WTC11 (cell line): ENCODE measurements around the gene PDE4B. TPM values are rescaled to one million over a fixed set of nuclear protein-coding genes. Genes with fewer than 3 reads are reported as not detected.

ENCODE experiments used
- ATAC-seq: fragments of 200-7000 bp; cut with Tn5 transposase; 2 replicates; pipeline ENCODE4 v1.10.0; 2021; ENCODE audit warnings: mild to moderate bottlenecking, moderate library complexity
- CTCF ChIA-PET: fragments of 300-600 bp; sonication (Branson Sonifier 250); formaldehyde crosslinking; loops from one replicate; lab custom pipeline; 2021; ENCODE audit warnings: antibody characterized with exemption; lab: Charles Lee
- POLR2A ChIA-PET: fragments of 350-600 bp; sonication (Branson Sonifier 250); formaldehyde crosslinking; loops from one replicate; lab custom pipeline; 2021; ENCODE audit warnings: antibody characterized with exemption; lab: Charles Lee
- DNase-seq: peaks from one replicate; pipeline ENCODE4 v3.0.0; 2021; ENCODE audit warnings: low spot score
- H3K27ac Mint-ChIP-seq: 2 replicates; pipeline ENCODE4 v1.8.0; 2021; ENCODE audit warnings: mixed read lengths
- H3K27me3 Mint-ChIP-seq: 2 replicates; pipeline ENCODE4 v1.8.0; 2021; ENCODE audit warnings: low read depth, mild to moderate bottlenecking, moderate library complexity, mixed read lengths
- H3K36me3 Mint-ChIP-seq: 2 replicates; pipeline ENCODE4 v1.8.0; 2021; ENCODE audit warnings: mixed read lengths
- H3K4me1 Mint-ChIP-seq: 2 replicates; pipeline ENCODE4 v1.8.0; 2022; ENCODE audit warnings: mixed read lengths
- H3K4me3 Mint-ChIP-seq: 2 replicates; pipeline ENCODE4 v1.8.0; 2021; ENCODE audit warnings: mild to moderate bottlenecking, moderate library complexity, mixed read lengths
- H3K9me3 Mint-ChIP-seq: 2 replicates; pipeline ENCODE4 v1.8.0; 2021; ENCODE audit warnings: mixed read lengths
- JAZF1 ChIP-seq: fragments of 250-450 bp; sonication (Bioruptor Pico); IDR thresholded peaks from 2 replicates; pipeline ENCODE4 v1.9.0; 2021; ENCODE audit warnings: moderate library complexity, mild to moderate bottlenecking, inconsistent platforms
- MXD4 ChIP-seq: fragments of 250-450 bp; sonication (Bioruptor Pico); IDR thresholded peaks from 2 replicates; pipeline ENCODE4 v1.8.0; 2021; ENCODE audit warnings: mild to moderate bottlenecking, moderate library complexity, borderline replicate concordance
- MYBL2 ChIP-seq: sonication (generic); formaldehyde crosslinking; IDR thresholded peaks from 2 replicates; pipeline ENCODE4 v1.8.1; 2023; ENCODE audit warnings: mild to moderate bottlenecking, moderate library complexity, missing genetic modification reagents
- NFATC4 ChIP-seq: fragments of 250-450 bp; sonication (Bioruptor Pico); IDR thresholded peaks from 2 replicates; pipeline ENCODE4 v1.9.0; 2021; ENCODE audit warnings: mild to moderate bottlenecking
- NFE2L1 ChIP-seq: sonication (generic); formaldehyde crosslinking; IDR thresholded peaks from 2 replicates; pipeline ENCODE4 v1.8.1; 2023; ENCODE audit warnings: missing genetic modification reagents
- OVOL2 ChIP-seq: fragments of 250-450 bp; sonication (Bioruptor Pico); IDR thresholded peaks from 2 replicates; pipeline ENCODE4 v1.9.0; 2021; ENCODE audit warnings: mild to moderate bottlenecking, borderline replicate concordance
- TCF7 ChIP-seq: sonication (generic); formaldehyde crosslinking; IDR thresholded peaks from 2 replicates; pipeline ENCODE4 v1.8.0; 2022; ENCODE audit warnings: mild to moderate bottlenecking, low read depth, missing genetic modification reagents, moderate library complexity
- TEAD4 ChIP-seq: sonication (generic); formaldehyde crosslinking; IDR thresholded peaks from 2 replicates; pipeline ENCODE4 v1.8.0; 2022; ENCODE audit warnings: mild to moderate bottlenecking, missing genetic modification reagents
- ZNF121 ChIP-seq: sonication (generic); formaldehyde crosslinking; IDR thresholded peaks from 2 replicates; pipeline ENCODE4 v1.8.0; 2023; ENCODE audit warnings: missing genetic modification reagents
- ZNF423 ChIP-seq: fragments of 250-450 bp; sonication (Bioruptor Pico); IDR thresholded peaks from 2 replicates; pipeline ENCODE4 v2.1.2; 2022; ENCODE audit warnings: mild to moderate bottlenecking, moderate library complexity
- total RNA-seq: library from RNA; stranded (reverse); gene quantifications from 3 replicates; pipeline ENCODE4 v1.2.3, GENCODE V29; 2021
- TF ChIP-seq, protein P1 (sequence below): sonication (generic); formaldehyde crosslinking; IDR thresholded peaks from 2 replicates; pipeline ENCODE4 v1.8.1; 2022; ENCODE audit warnings: mild to moderate bottlenecking, missing genetic modification reagents, moderate library complexity, borderline replicate concordance
- TF ChIP-seq, protein P2 (sequence below): sonication (generic); formaldehyde crosslinking; IDR thresholded peaks from 2 replicates; pipeline ENCODE4 v1.8.1; 2022; ENCODE audit warnings: low read depth, mild to moderate bottlenecking, moderate library complexity, missing genetic modification reagents, borderline replicate concordance
- TF ChIP-seq, protein P3 (sequence below): fragments of 250-450 bp; sonication (Bioruptor Pico); IDR thresholded peaks from 2 replicates; pipeline ENCODE4 v1.9.0; 2021; ENCODE audit warnings: mild to moderate bottlenecking
- TF ChIP-seq, protein P4 (sequence below): fragments of 250-450 bp; sonication (Bioruptor Pico); IDR thresholded peaks from 2 replicates; pipeline ENCODE4 v1.9.0; 2021; ENCODE audit warnings: mild to moderate bottlenecking
- TF ChIP-seq, protein P5 (sequence below): sonication (generic); formaldehyde crosslinking; IDR thresholded peaks from 2 replicates; pipeline ENCODE4 v1.8.1; 2023; ENCODE audit warnings: mild to moderate bottlenecking, moderate library complexity, missing genetic modification reagents
- TF ChIP-seq, protein P6 (sequence below): fragments of 250-450 bp; sonication (Bioruptor Pico); IDR thresholded peaks from 2 replicates; pipeline ENCODE4 v1.9.0; 2021; ENCODE audit warnings: mild to moderate bottlenecking, borderline replicate concordance

Gene PDE4B
- total RNA-seq, 1 experiment from 2014 or later: 8.0 TPM

DNA sequence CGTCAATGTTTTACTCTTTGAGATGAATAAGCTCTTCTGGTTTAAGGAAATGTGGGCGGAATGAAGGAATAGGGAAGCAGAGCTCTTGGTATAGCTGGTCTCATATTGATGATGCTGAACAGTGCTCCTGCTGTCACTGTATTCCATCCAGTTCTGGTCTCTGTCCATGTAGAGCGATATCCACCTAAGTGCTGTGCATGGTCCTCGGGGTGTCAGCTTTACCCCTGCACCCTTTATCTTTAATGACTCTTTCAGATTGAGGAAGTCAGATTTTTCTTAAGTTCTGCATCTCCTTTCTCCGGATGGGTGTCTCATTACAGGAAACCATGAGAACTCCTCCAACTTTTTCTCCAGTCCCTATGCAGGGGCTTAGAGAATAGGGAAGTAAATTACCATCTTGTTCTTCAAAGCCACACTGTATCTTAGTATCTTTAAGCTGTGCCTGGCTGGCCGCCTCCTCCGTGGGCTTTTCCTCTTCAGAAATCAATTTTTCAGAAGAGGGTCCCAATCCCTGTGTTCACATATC lies 52.9 kb downstream of the PDE4B start:
- no peak for DNase-seq
- no peak for ATAC-seq
- Mint-ChIP-seq H3K36me3 (no peaks in the 10 kb centered on the region), H3K27me3 (peaks cover 3% of the 10 kb centered on the region; the same call in 1 of the 2 replicates), H3K4me3 (no peak overlapping the region)
- CTCF ChIA-PET: no interaction called here
- TF ChIP-seq MYBL2 (no peak), ZNF121 (CRISPR knock-in tag) (no peak), MXD4 (CRISPR knock-in tag) (no peak)
- TF ChIP-seq, protein P1, sequence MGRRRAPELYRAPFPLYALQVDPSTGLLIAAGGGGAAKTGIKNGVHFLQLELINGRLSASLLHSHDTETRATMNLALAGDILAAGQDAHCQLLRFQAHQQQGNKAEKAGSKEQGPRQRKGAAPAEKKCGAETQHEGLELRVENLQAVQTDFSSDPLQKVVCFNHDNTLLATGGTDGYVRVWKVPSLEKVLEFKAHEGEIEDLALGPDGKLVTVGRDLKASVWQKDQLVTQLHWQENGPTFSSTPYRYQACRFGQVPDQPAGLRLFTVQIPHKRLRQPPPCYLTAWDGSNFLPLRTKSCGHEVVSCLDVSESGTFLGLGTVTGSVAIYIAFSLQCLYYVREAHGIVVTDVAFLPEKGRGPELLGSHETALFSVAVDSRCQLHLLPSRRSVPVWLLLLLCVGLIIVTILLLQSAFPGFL (CRISPR knock-in tag): no peak
- TF ChIP-seq, all 79 proteins: peak for 0
- POLR2A ChIA-PET: no interaction called here
- H3K27ac Mint-ChIP-seq: no peak overlapping the region
- peaks cover 9% of the 10 kb centered on the region for H3K9me3 Mint-ChIP-seq
- no peaks in the 10 kb centered on the region for H3K4me1 Mint-ChIP-seq

DNA sequence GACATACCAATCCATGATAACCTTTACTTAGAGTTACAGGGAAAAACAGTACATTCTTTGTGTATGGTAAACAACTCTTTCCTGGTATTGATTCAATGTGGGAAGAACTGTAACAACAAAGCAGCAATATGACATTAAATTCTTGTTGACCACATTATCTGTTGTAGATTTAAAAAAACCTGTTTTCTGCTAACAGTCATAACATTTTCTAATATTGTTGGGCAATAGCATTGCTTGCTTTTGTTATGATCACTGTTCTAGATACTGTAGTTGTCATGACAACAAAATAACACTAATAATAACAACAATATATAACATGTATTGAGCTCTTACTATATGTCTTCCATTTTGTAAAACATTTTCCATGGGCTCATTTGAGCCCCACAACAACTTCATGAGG lies 54.2 kb downstream of the PDE4B start:
- H3K27ac Mint-ChIP-seq: no peak overlapping the region
- H3K36me3 Mint-ChIP-seq: no peaks in the 10 kb centered on the region
- H3K4me3 Mint-ChIP-seq: no peak overlapping the region
- POLR2A ChIA-PET: no interaction called here
- ATAC-seq: no peak
- DNase-seq: no peak
- H3K9me3 Mint-ChIP-seq: peaks cover 9% of the 10 kb centered on the region
- CTCF ChIA-PET: no interaction called here
- H3K4me1 Mint-ChIP-seq: no peaks in the 10 kb centered on the region
- peaks cover 3% of the 10 kb centered on the region; the same call in 1 of the 2 replicates for H3K27me3 Mint-ChIP-seq
- no peak for TF ChIP-seq TCF7 (CRISPR knock-in tag)
- TF ChIP-seq, protein P2, sequence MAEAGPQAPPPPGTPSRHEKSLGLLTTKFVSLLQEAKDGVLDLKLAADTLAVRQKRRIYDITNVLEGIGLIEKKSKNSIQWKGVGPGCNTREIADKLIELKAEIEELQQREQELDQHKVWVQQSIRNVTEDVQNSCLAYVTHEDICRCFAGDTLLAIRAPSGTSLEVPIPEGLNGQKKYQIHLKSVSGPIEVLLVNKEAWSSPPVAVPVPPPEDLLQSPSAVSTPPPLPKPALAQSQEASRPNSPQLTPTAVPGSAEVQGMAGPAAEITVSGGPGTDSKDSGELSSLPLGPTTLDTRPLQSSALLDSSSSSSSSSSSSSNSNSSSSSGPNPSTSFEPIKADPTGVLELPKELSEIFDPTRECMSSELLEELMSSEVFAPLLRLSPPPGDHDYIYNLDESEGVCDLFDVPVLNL (CRISPR knock-in tag): no peak
- TF ChIP-seq, protein P3, sequence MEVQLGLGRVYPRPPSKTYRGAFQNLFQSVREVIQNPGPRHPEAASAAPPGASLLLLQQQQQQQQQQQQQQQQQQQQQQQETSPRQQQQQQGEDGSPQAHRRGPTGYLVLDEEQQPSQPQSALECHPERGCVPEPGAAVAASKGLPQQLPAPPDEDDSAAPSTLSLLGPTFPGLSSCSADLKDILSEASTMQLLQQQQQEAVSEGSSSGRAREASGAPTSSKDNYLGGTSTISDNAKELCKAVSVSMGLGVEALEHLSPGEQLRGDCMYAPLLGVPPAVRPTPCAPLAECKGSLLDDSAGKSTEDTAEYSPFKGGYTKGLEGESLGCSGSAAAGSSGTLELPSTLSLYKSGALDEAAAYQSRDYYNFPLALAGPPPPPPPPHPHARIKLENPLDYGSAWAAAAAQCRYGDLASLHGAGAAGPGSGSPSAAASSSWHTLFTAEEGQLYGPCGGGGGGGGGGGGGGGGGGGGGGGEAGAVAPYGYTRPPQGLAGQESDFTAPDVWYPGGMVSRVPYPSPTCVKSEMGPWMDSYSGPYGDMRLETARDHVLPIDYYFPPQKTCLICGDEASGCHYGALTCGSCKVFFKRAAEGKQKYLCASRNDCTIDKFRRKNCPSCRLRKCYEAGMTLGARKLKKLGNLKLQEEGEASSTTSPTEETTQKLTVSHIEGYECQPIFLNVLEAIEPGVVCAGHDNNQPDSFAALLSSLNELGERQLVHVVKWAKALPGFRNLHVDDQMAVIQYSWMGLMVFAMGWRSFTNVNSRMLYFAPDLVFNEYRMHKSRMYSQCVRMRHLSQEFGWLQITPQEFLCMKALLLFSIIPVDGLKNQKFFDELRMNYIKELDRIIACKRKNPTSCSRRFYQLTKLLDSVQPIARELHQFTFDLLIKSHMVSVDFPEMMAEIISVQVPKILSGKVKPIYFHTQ (CRISPR knock-in tag): no peak
- TF ChIP-seq NFATC4 (CRISPR knock-in tag): no peak
- TF ChIP-seq, protein P4, sequence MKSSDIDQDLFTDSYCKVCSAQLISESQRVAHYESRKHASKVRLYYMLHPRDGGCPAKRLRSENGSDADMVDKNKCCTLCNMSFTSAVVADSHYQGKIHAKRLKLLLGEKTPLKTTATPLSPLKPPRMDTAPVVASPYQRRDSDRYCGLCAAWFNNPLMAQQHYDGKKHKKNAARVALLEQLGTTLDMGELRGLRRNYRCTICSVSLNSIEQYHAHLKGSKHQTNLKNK (CRISPR knock-in tag): no peak
- no peak for TF ChIP-seq MYBL2
- no peak for TF ChIP-seq OVOL2 (CRISPR knock-in tag)
- TF ChIP-seq TEAD4 (CRISPR knock-in tag): no peak
- no peak for TF ChIP-seq NFE2L1 (CRISPR knock-in tag)
- TF ChIP-seq, protein P1 (CRISPR knock-in tag): no peak
- TF ChIP-seq, protein P5, sequence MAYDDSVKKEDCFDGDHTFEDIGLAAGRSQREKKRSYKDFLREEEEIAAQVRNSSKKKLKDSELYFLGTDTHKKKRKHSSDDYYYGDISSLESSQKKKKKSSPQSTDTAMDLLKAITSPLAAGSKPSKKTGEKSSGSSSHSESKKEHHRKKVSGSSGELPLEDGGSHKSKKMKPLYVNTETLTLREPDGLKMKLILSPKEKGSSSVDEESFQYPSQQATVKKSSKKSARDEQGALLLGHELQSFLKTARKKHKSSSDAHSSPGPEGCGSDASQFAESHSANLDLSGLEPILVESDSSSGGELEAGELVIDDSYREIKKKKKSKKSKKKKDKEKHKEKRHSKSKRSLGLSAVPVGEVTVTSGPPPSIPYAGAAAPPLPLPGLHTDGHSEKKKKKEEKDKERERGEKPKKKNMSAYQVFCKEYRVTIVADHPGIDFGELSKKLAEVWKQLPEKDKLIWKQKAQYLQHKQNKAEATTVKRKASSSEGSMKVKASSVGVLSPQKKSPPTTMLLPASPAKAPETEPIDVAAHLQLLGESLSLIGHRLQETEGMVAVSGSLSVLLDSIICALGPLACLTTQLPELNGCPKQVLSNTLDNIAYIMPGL: no peak
- no peak for TF ChIP-seq JAZF1 (CRISPR knock-in tag)
- TF ChIP-seq, protein P6, sequence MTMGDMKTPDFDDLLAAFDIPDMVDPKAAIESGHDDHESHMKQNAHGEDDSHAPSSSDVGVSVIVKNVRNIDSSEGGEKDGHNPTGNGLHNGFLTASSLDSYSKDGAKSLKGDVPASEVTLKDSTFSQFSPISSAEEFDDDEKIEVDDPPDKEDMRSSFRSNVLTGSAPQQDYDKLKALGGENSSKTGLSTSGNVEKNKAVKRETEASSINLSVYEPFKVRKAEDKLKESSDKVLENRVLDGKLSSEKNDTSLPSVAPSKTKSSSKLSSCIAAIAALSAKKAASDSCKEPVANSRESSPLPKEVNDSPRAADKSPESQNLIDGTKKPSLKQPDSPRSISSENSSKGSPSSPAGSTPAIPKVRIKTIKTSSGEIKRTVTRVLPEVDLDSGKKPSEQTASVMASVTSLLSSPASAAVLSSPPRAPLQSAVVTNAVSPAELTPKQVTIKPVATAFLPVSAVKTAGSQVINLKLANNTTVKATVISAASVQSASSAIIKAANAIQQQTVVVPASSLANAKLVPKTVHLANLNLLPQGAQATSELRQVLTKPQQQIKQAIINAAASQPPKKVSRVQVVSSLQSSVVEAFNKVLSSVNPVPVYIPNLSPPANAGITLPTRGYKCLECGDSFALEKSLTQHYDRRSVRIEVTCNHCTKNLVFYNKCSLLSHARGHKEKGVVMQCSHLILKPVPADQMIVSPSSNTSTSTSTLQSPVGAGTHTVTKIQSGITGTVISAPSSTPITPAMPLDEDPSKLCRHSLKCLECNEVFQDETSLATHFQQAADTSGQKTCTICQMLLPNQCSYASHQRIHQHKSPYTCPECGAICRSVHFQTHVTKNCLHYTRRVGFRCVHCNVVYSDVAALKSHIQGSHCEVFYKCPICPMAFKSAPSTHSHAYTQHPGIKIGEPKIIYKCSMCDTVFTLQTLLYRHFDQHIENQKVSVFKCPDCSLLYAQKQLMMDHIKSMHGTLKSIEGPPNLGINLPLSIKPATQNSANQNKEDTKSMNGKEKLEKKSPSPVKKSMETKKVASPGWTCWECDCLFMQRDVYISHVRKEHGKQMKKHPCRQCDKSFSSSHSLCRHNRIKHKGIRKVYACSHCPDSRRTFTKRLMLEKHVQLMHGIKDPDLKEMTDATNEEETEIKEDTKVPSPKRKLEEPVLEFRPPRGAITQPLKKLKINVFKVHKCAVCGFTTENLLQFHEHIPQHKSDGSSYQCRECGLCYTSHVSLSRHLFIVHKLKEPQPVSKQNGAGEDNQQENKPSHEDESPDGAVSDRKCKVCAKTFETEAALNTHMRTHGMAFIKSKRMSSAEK (CRISPR knock-in tag): no peak
- no peak for TF ChIP-seq ZNF423 (CRISPR knock-in tag)
